HEK293 (cell line): ENCODE measurements around the gene DYNC1LI1.

Experiments
- GLIS1 ChIP-seq: fragments of 450-650 bp; formaldehyde crosslinking; IDR thresholded peaks from 2 replicates; pipeline ENCODE4 v1.5.1; 2016; ENCODE audit warnings: missing biosample characterization, missing genetic modification characterization
- KLF17 ChIP-seq: fragments of 450-650 bp; formaldehyde crosslinking; IDR thresholded peaks from 2 replicates; pipeline ENCODE4 v1.5.1; 2016; ENCODE audit warnings: missing biosample characterization, missing genetic modification characterization
- OVOL3 ChIP-seq: fragments of 450-650 bp; formaldehyde crosslinking; IDR thresholded peaks from 2 replicates; pipeline ENCODE4 v1.5.1; 2016; ENCODE audit warnings: missing biosample characterization, missing genetic modification characterization
- PBX3 ChIP-seq: sonication (generic); formaldehyde crosslinking; IDR thresholded peaks from 2 replicates; pipeline ENCODE4 v1.8.1; 2022; ENCODE audit warnings: mild to moderate bottlenecking, moderate library complexity, missing genetic modification reagents
- PRDM10 ChIP-seq: fragments of 450-650 bp; formaldehyde crosslinking; IDR thresholded peaks from 2 replicates; pipeline ENCODE4 v1.5.1; 2016; ENCODE audit warnings: missing biosample characterization, missing genetic modification characterization
- TSHZ1 ChIP-seq: fragments of 450-650 bp; formaldehyde crosslinking; IDR thresholded peaks from 2 replicates; pipeline ENCODE4 v1.5.1; 2016; ENCODE audit warnings: missing biosample characterization, missing genetic modification characterization, borderline replicate concordance
- ZNF148 ChIP-seq: fragments of 450-650 bp; formaldehyde crosslinking; IDR thresholded peaks from 2 replicates; pipeline ENCODE4 v1.5.0; 2017; ENCODE audit warnings: missing biosample characterization, missing genetic modification characterization, borderline replicate concordance
- ZNF155 ChIP-seq: fragments of 450-650 bp; formaldehyde crosslinking; IDR thresholded peaks from 2 replicates; pipeline ENCODE4 v1.5.1; 2016; ENCODE audit warnings: missing biosample characterization, missing genetic modification characterization
- ZNF221 ChIP-seq: fragments of 450-650 bp; formaldehyde crosslinking; IDR thresholded peaks from 2 replicates; pipeline ENCODE4 v1.5.1; 2017; ENCODE audit warnings: missing biosample characterization, missing genetic modification characterization, borderline replicate concordance
- ZNF302 ChIP-seq: fragments of 450-650 bp; formaldehyde crosslinking; IDR thresholded peaks from 2 replicates; pipeline ENCODE4 v1.5.1; 2016; ENCODE audit warnings: missing biosample characterization, missing genetic modification characterization, low read depth
- ZNF37A ChIP-seq: fragments of 450-650 bp; IDR thresholded peaks from 2 replicates; pipeline ENCODE4 v1.5.1; 2018; ENCODE audit warnings: missing biosample characterization, missing genetic modification characterization
- ZNF501 ChIP-seq: fragments of 450-650 bp; formaldehyde crosslinking; IDR thresholded peaks from 2 replicates; pipeline ENCODE4 v1.5.1; 2016; ENCODE audit warnings: missing biosample characterization, missing genetic modification characterization
- ZNF548 ChIP-seq: fragments of 450-650 bp; formaldehyde crosslinking; IDR thresholded peaks from 2 replicates; pipeline ENCODE4 v1.5.1; 2016; ENCODE audit warnings: missing biosample characterization, missing genetic modification characterization
- ZNF555 ChIP-seq: fragments of 450-650 bp; formaldehyde crosslinking; conservative IDR thresholded peaks from 2 replicates; pipeline ENCODE4 v1.5.1; 2017; ENCODE audit warnings: missing biosample characterization, mild to moderate bottlenecking, missing genetic modification characterization, inconsistent platforms
- ZNF558 ChIP-seq: fragments of 450-650 bp; formaldehyde crosslinking; IDR thresholded peaks from 2 replicates; pipeline ENCODE4 v1.5.1; 2016; ENCODE audit warnings: missing biosample characterization, missing genetic modification characterization
- ZNF626 ChIP-seq: fragments of 450-650 bp; sonication (Bioruptor Pico); formaldehyde crosslinking; IDR thresholded peaks from 2 replicates; pipeline ENCODE4 v1.5.1; 2018; ENCODE audit warnings: missing biosample characterization, missing genetic modification characterization, inconsistent platforms
- ZNF645 ChIP-seq: fragments of 450-650 bp; formaldehyde crosslinking; IDR thresholded peaks from 2 replicates; pipeline ENCODE4; 2016; ENCODE audit warnings: missing biosample characterization, missing genetic modification characterization
- ZNF654 ChIP-seq: fragments of 450-650 bp; formaldehyde crosslinking; IDR thresholded peaks from 2 replicates; pipeline ENCODE4 v1.5.1; 2016; ENCODE audit warnings: low read depth, missing biosample characterization, missing genetic modification characterization
- ZNF660 ChIP-seq: fragments of 450-650 bp; IDR thresholded peaks from 2 replicates; pipeline ENCODE4 v1.5.1; 2018; ENCODE audit warnings: missing biosample characterization, mild to moderate bottlenecking, missing genetic modification characterization
- ZNF692 ChIP-seq: fragments of 450-650 bp; formaldehyde crosslinking; IDR thresholded peaks from 2 replicates; pipeline ENCODE4 v1.5.1; 2016; ENCODE audit warnings: missing biosample characterization, missing genetic modification characterization
- ZNF747 ChIP-seq: fragments of 450-650 bp; formaldehyde crosslinking; IDR thresholded peaks from 2 replicates; pipeline ENCODE4 v1.5.1; 2016; ENCODE audit warnings: missing biosample characterization, missing genetic modification characterization
- ZNF768 ChIP-seq: fragments of 450-650 bp; formaldehyde crosslinking; IDR thresholded peaks from 2 replicates; pipeline ENCODE4 v1.5.1; 2018; ENCODE audit warnings: missing biosample characterization, mild to moderate bottlenecking, missing genetic modification characterization
- ZNF785 ChIP-seq: fragments of 450-650 bp; formaldehyde crosslinking; IDR thresholded peaks from 2 replicates; pipeline ENCODE4 v1.5.1; 2016; ENCODE audit warnings: missing biosample characterization, missing genetic modification characterization
- ZSCAN23 ChIP-seq: fragments of 450-650 bp; formaldehyde crosslinking; IDR thresholded peaks from 2 replicates; pipeline ENCODE4 v1.5.1; 2016; ENCODE audit warnings: missing biosample characterization, missing genetic modification characterization

Gene DYNC1LI1

GRCh38 chr3:32569540-32570420, 878 bp downstream of the DYNC1LI1 start (continued):
- TF ChIP-seq ZNF302 (no peak), TSHZ1 (tag by site-specific recombination) (no peak), PRDM10 (tag by site-specific recombination) (no peak), ZNF768 (no peak), ZNF747 (no peak), ZNF155 (tag by site-specific recombination) (no peak), OVOL3 (tag by site-specific recombination) (no peak), ZNF555 (tag by site-specific recombination) (no peak), ZNF548 (tag by site-specific recombination) (no peak), ZNF692 (tag by site-specific recombination) (no peak), ZNF501 (tag by site-specific recombination) (no peak), ZSCAN23 (tag by site-specific recombination) (no peak), ZNF37A (tag by site-specific recombination) (no peak), ZNF221 (tag by site-specific recombination) (no peak), ZNF645 (no peak), GLIS1 (tag by site-specific recombination) (peak; percentile 79), ZNF558 (tag by site-specific recombination) (no peak), ZNF660 (tag by site-specific recombination) (no peak), PBX3 (no peak), ZNF785 (no peak), KLF17 (no peak), ZNF148 (tag by site-specific recombination) (no peak), ZNF626 (tag by site-specific recombination) (no peak), ZNF654 (tag by site-specific recombination) (no peak)
